Measurements from ENCODE around the gene CASTOR2. TPM values are rescaled to one million over a fixed set of nuclear protein-coding genes. Genes with fewer than 3 reads are reported as not detected.
"Not testable (repeated sequence)": the region's sequence is repeated elsewhere in the genome, so short reads cannot be mapped to it uniquely, and the experiment has no call there.

Gene CASTOR2
- total and polyA plus RNA-seq, 10 of the 15 experiments (the other 5 are each of a cell fraction or from before 2014, with no cell fraction given) = 0.18 to 1.1 (median 0.44) TPM; not detected in 4

- TF ChIP-seq, protein P1, sequence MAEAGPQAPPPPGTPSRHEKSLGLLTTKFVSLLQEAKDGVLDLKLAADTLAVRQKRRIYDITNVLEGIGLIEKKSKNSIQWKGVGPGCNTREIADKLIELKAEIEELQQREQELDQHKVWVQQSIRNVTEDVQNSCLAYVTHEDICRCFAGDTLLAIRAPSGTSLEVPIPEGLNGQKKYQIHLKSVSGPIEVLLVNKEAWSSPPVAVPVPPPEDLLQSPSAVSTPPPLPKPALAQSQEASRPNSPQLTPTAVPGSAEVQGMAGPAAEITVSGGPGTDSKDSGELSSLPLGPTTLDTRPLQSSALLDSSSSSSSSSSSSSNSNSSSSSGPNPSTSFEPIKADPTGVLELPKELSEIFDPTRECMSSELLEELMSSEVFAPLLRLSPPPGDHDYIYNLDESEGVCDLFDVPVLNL (IDR thresholded peaks at IDR 0.05; ENCODE audit: low read depth, low read length) = no peak
- TF ChIP-seq ESRRA (IDR thresholded peaks at IDR 0.05; ENCODE audit: low read length) (no peak), ZZZ3 (IDR thresholded peaks at IDR 0.05; ENCODE audit: control insufficient read depth, insufficient read length, low read depth) (no peak), MXI1 (IDR thresholded peaks at IDR 0.05; ENCODE audit: low read depth, low read length) (no peak)
These were observed 108.4 kb downstream of the CASTOR2 start (continued) for GRCh38 chr7:75072981-75073283.

DNA sequence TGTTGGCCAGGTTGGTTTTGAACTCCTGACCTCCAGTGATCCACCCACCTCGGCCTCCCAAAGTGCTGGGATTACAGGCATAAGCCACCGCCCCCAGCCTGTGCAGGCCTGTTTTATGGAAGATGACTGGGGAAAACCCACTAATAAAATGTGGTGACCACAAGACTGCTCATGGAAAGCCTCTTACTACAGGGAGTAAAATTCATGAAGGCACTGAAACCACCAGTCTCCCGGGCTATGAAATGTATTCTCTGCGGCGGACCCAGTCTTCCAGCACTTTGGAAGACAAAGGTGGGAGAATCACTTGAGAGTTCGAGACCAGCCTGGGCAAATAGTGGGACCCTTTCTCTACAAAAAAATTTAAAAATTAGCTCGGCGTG, 109.7 kb downstream of the CASTOR2 start:
- DNase-seq (ENCODE audit: low read depth, low spot score); H3K27me3 ChIP-seq (replicated peaks in 1 of 2; ENCODE audit: control insufficient read depth in 2 of 2, insufficient read depth in 2 of 2, low read length in 1 of 2); H3K36me3 ChIP-seq (ENCODE audit: control insufficient read depth in 2 of 2, insufficient read depth in 2 of 2, low read length in 1 of 2); BruUV-seq (replicated peaks); POLR2A ChIA-PET; RAD21 ChIA-PET (ENCODE audit: unreplicated experiment); ATAC-seq; H3K9me3 ChIP-seq (replicated peaks; ENCODE audit: control insufficient read depth, insufficient read depth, low read length); H3K9ac ChIP-seq (ENCODE audit: control insufficient read depth, insufficient read depth, low read length); H3K27ac ChIP-seq (ENCODE audit: control insufficient read depth, insufficient read depth); H3K4me1 ChIP-seq (ENCODE audit: control insufficient read depth, insufficient read depth, low read length); FAIRE-seq; H4K20me1 ChIP-seq (ENCODE audit: control insufficient read depth, insufficient read depth): not testable (repeated sequence)
- peak overlapping the region; percentile 100 for H3K4me3 ChIP-seq
- H3K4me2 ChIP-seq (ENCODE audit: control insufficient read depth, insufficient read depth) = peak overlapping the region; percentile 100
- WGBS (ENCODE audit: insufficient coverage, insufficient replicate concordance, low lambda C conversion rate, missing lambda C conversion rate) = 69% methylated on average over 6 of the region's 8 CpGs
- SMC1A ChIA-PET (ENCODE audit: uncharacterized antibody, unreplicated experiment) = interaction anchor here (2.8 kb wide), 1 partner anchor 688 kb away, joined by 9 read pairs; no protein-coding TSS in a partner anchor
- in situ Hi-C loops (cut with MboI) (loop anchor here (25.0 kb wide), 2 partner anchors 688 to 963 kb away; partner anchors contain the start of genes CCL26, MDH2 and STYXL1), intact Hi-C loops (cut with micrococcal nuclease; ENCODE audit: unreplicated experiment) (loop anchor here (10.0 kb wide), 2 partner anchors 361 to 681 kb away; no protein-coding TSS in a partner anchor)
- H3K79me2 ChIP-seq (ENCODE audit: control insufficient read depth, insufficient read depth, low read length) = peaks cover 16% of the 10 kb centered on the region
- H2AFZ ChIP-seq (ENCODE audit: control insufficient read depth, low read depth, low read length) = peak overlapping the region; percentile 84; the same call in 1 of the 2 replicates
- CTCF ChIA-PET = interaction anchor here (0.6 kb wide), 1 partner anchor 1244 kb away, joined by 3 read pairs; no protein-coding TSS in a partner anchor

Other genes starting within 250 kb of the CASTOR2 start
- 103 and 123 TPM in 2 replicates for gene NCF1, start 190.7 kb upstream of the CASTOR2 start, total RNA-seq (2014; rRNA removed)
- 68.3 and 76.7 TPM in 2 replicates for gene NCF1, start 190.7 kb upstream of the CASTOR2 start, total RNA-seq (2014; rRNA removed; fragmentation: Illumina TruSeq; extraction: Trizol)
- gene NCF1, start 190.7 kb upstream of the CASTOR2 start, total RNA-seq (2021) = 144 and 146 TPM in 2 replicates
- 58.5 and 162 TPM in 2 replicates for gene NCF1, start 190.7 kb upstream of the CASTOR2 start, polyA plus RNA-seq (2011; rRNA removed)
- 40.0 and 123 TPM in 2 replicates for gene NCF1, start 190.7 kb upstream of the CASTOR2 start, polyA plus RNA-seq (2014; fragmentation: Illumina TruSeq; extraction: Trizol)
- gene NCF1, start 190.7 kb upstream of the CASTOR2 start, polyA plus RNA-seq (2014; fragmentation: Nextera tagmentation; extraction: Ambion mirVana) = 1 to 10 TPM; 2.8 to 3.1 TPM
- 146 and 172 TPM in 2 replicates for gene NCF1, start 190.7 kb upstream of the CASTOR2 start, polyA plus RNA-seq (2014; rRNA removed)
- 100 to 1,000 TPM; 216 to 230 TPM for gene NCF1, start 190.7 kb upstream of the CASTOR2 start, polyA plus RNA-seq (2016; fragmentation: Nextera tagmentation; extraction: Ambion mirVana)
- 3.1 and 4.0 TPM in 2 replicates for gene GTF2IRD2, start 113.1 kb upstream of the CASTOR2 start, total RNA-seq (2014; rRNA removed)
- 2.9 and 4.3 TPM in 2 replicates for gene GTF2IRD2, start 113.1 kb upstream of the CASTOR2 start, total RNA-seq (2014; rRNA removed; fragmentation: Illumina TruSeq; extraction: Trizol)
- 4.8 and 5.9 TPM in 2 replicates for gene GTF2IRD2, start 113.1 kb upstream of the CASTOR2 start, total RNA-seq (2021)
- 11.7 and 11.9 TPM in 2 replicates for gene GTF2IRD2, start 113.1 kb upstream of the CASTOR2 start, polyA plus RNA-seq (2011; rRNA removed)
- gene GTF2IRD2, start 113.1 kb upstream of the CASTOR2 start, polyA plus RNA-seq (2014; fragmentation: Illumina TruSeq; extraction: Trizol) = 2.4 and 5.1 TPM in 2 replicates
- gene GTF2IRD2, start 113.1 kb upstream of the CASTOR2 start, polyA plus RNA-seq (2014; fragmentation: Nextera tagmentation; extraction: Ambion mirVana) = 1 to 10 TPM; 2.9 to 6.4 TPM
- 4.8 and 5.8 TPM in 2 replicates for gene GTF2IRD2, start 113.1 kb upstream of the CASTOR2 start, polyA plus RNA-seq (2014; rRNA removed)
- 10 to 100 TPM; 15.9 to 16.6 TPM for gene GTF2IRD2, start 113.1 kb upstream of the CASTOR2 start, polyA plus RNA-seq (2016; fragmentation: Nextera tagmentation; extraction: Ambion mirVana)
- 65.6 and 74.1 TPM in 2 replicates for gene RCC1L, start 109.1 kb downstream of the CASTOR2 start, total RNA-seq (2014; rRNA removed)
- 43.2 and 45.9 TPM in 2 replicates for gene RCC1L, start 109.1 kb downstream of the CASTOR2 start, total RNA-seq (2014; rRNA removed; fragmentation: Illumina TruSeq; extraction: Trizol)
- gene RCC1L, start 109.1 kb downstream of the CASTOR2 start, total RNA-seq (2021) = 65.4 and 70.4 TPM in 2 replicates
- gene RCC1L, start 109.1 kb downstream of the CASTOR2 start, polyA plus RNA-seq (2011; rRNA removed) = 44.5 and 60.5 TPM in 2 replicates
- 40.1 and 57.8 TPM in 2 replicates for gene RCC1L, start 109.1 kb downstream of the CASTOR2 start, polyA plus RNA-seq (2014; fragmentation: Illumina TruSeq; extraction: Trizol)
- 1 to 10 TPM; 1.2 to 4.5 TPM for gene RCC1L, start 109.1 kb downstream of the CASTOR2 start, polyA plus RNA-seq (2014; fragmentation: Nextera tagmentation; extraction: Ambion mirVana)
- 57.6 and 62.9 TPM in 2 replicates for gene RCC1L, start 109.1 kb downstream of the CASTOR2 start, polyA plus RNA-seq (2014; rRNA removed)
- gene RCC1L, start 109.1 kb downstream of the CASTOR2 start, polyA plus RNA-seq (2016; fragmentation: Nextera tagmentation; extraction: Ambion mirVana) = 10 to 100 TPM; 68.7 to 74.4 TPM
- 19.0 and 20.4 TPM in 2 replicates for gene GTF2IRD2B, start 127.9 kb downstream of the CASTOR2 start, total RNA-seq (2014; rRNA removed)
- gene GTF2IRD2B, start 127.9 kb downstream of the CASTOR2 start, total RNA-seq (2014; rRNA removed; fragmentation: Illumina TruSeq; extraction: Trizol) = 9.9 and 12.6 TPM in 2 replicates
- gene GTF2IRD2B, start 127.9 kb downstream of the CASTOR2 start, total RNA-seq (2021) = 14.3 and 21.9 TPM in 2 replicates
- gene GTF2IRD2B, start 127.9 kb downstream of the CASTOR2 start, polyA plus RNA-seq (2011; rRNA removed) = 12.8 and 15.7 TPM in 2 replicates
- 7.3 and 13.3 TPM in 2 replicates for gene GTF2IRD2B, start 127.9 kb downstream of the CASTOR2 start, polyA plus RNA-seq (2014; fragmentation: Illumina TruSeq; extraction: Trizol)
- 1 to 10 TPM in 1 of 2 experiments, under 1 TPM in 1; 0.56 to 3.4 TPM for gene GTF2IRD2B, start 127.9 kb downstream of the CASTOR2 start, polyA plus RNA-seq (2014; fragmentation: Nextera tagmentation; extraction: Ambion mirVana)
- gene GTF2IRD2B, start 127.9 kb downstream of the CASTOR2 start, polyA plus RNA-seq (2014; rRNA removed) = 22.3 and 26.9 TPM in 2 replicates
- gene GTF2IRD2B, start 127.9 kb downstream of the CASTOR2 start, polyA plus RNA-seq (2016; fragmentation: Nextera tagmentation; extraction: Ambion mirVana) = 10 to 100 TPM; 28.9 to 34.2 TPM

All from GM12878 (cell line).